GM23248 (cell line): Measurements from ENCODE around the gene TRIO. TPM values are rescaled to one million over a fixed set of nuclear protein-coding genes. Genes with fewer than 3 reads are reported as not detected.

Experiments used
- DNase-seq: peaks from one replicate; pipeline ENCODE4 v3.0.0-alpha.2; 2015
- H2AFZ ChIP-seq: fragments of 200-600 bp; sonication (generic); 2 replicates; pipeline ENCODE4 v1.6.1; 2016; ENCODE audit warnings: antibody characterized with exemption
- H3F3A ChIP-seq: fragments of 200-600 bp; sonication (generic); 2 replicates; pipeline ENCODE4 v1.6.1; 2016; ENCODE audit warnings: mild to moderate bottlenecking, antibody characterized with exemption, mixed run types; ENCODE audit not compliant: insufficient read depth
- H3K27ac ChIP-seq: fragments of 200-600 bp; sonication (generic); 2 replicates; pipeline ENCODE4 v1.5.1; 2016; ENCODE audit warnings: mild to moderate bottlenecking
- H3K27me3 ChIP-seq: fragments of 200-600 bp; sonication (generic); replicated peaks from 2 replicates; pipeline ENCODE4 v1.6.1; 2016; ENCODE audit warnings: mild to moderate bottlenecking; ENCODE audit not compliant: insufficient read depth
- H3K36me3 ChIP-seq: fragments of 200-600 bp; sonication (generic); 2 replicates; pipeline ENCODE4 v1.6.1; 2016; ENCODE audit warnings: low read depth, mild to moderate bottlenecking
- H3K4me1 ChIP-seq: fragments of 200-600 bp; sonication (generic); 2 replicates; pipeline ENCODE4 v1.6.1; 2016; ENCODE audit warnings: mild to moderate bottlenecking; ENCODE audit not compliant: insufficient read depth
- H3K4me2 ChIP-seq: fragments of 200-600 bp; sonication (generic); one replicate; pipeline ENCODE4 v1.6.1; 2016; ENCODE audit warnings: mild to moderate bottlenecking; ENCODE audit not compliant: unreplicated experiment
- H3K4me3 ChIP-seq: fragments of 200-600 bp; sonication (generic); 2 replicates; pipeline ENCODE4 v1.5.1; 2016; ENCODE audit warnings: mild to moderate bottlenecking
- H3K79me2 ChIP-seq: fragments of 200-600 bp; sonication (generic); 2 replicates; pipeline ENCODE4 v1.6.1; 2016; ENCODE audit warnings: mild to moderate bottlenecking; ENCODE audit not compliant: insufficient read depth
- H3K9ac ChIP-seq: fragments of 200-600 bp; sonication (generic); 2 replicates; pipeline ENCODE4 v1.6.1; 2016; ENCODE audit warnings: mild to moderate bottlenecking
- H3K9me2 ChIP-seq: fragments of 200-600 bp; sonication (generic); 2 replicates; pipeline ENCODE4 v1.6.1; 2016; ENCODE audit warnings: mixed run types, mild to moderate bottlenecking, moderate library complexity; ENCODE audit not compliant: insufficient read depth
- H3K9me3 ChIP-seq: fragments of 200-600 bp; sonication (generic); one replicate; pipeline ENCODE4 v1.6.1; 2017; ENCODE audit warnings: low read depth
- H4K20me1 ChIP-seq: fragments of 200-600 bp; sonication (generic); 2 replicates; pipeline ENCODE4 v1.6.0; 2016; ENCODE audit not compliant: insufficient read depth
- EZH2 ChIP-seq: fragments of 200-600 bp; sonication (generic); IDR thresholded peaks from 2 replicates; pipeline ENCODE4 v1.6.1; 2018; ENCODE audit warnings: antibody characterized with exemption, mild to moderate bottlenecking; ENCODE audit not compliant: insufficient read depth, poor library complexity, severe bottlenecking
- EZH2phosphoT487 ChIP-seq: fragments of 200-600 bp; sonication (generic); IDR thresholded peaks from 2 replicates; pipeline ENCODE4 v1.6.1; 2018; ENCODE audit warnings: antibody characterized with exemption, moderate library complexity, mild to moderate bottlenecking, low read depth; ENCODE audit not compliant: insufficient read depth
- WGBS, 2 experiments: methylation state at CpG; one replicate each; pipeline ENCODE4 v1.1.6; 2015 to 2017; ENCODE audit warnings: low lambda C conversion rate in 2 of 2, low coverage in 1 of 2; ENCODE audit errors: missing lambda C conversion rate in 2 of 2; 5-methylcytosine and 5-hydroxymethylcytosine counted together
- in situ Hi-C: fragments of 300-500 bp; cut with MboI; formaldehyde crosslinking; loops from 2 replicates; pipeline ENCODE4 v1.15.0; 2020
- polyA plus RNA-seq: library from polyadenylated mRNA; unstranded; fragments of >200 nt; fragmentation: Nextera tagmentation; extraction: Ambion mirVana; gene quantifications from 2 replicates; pipeline ENCODE4 v1.2.1, GENCODE V29; 2016
- total RNA-seq: library from RNA; depleted of rRNA; stranded (reverse); fragments of >200 nt; shearing (Covaris generic); gene quantifications from 2 replicates; pipeline ENCODE4 v1.2.3, GENCODE V29; 2014

Gene TRIO
- total and polyA plus RNA-seq, 2 experiments from 2014 or later, result 28.1 to 198 TPM

- H3K36me3 ChIP-seq, result peaks cover 29% of the 10 kb centered on the region
- in situ Hi-C loops, result no loop called here
- H3K4me2 ChIP-seq, result peak overlapping the region; percentile 77
These were observed 306.9 kb downstream of the TRIO start for GRCh38 chr5:14450018-14450524.

GRCh38 chr5:14450742-14451141, 307.6 kb downstream of the TRIO start:
- in situ Hi-C loops, result no loop called here

More at GRCh38 chr5:14450018-14450524, 306.9 kb downstream of the TRIO start:
- no peaks in the 10 kb centered on the region for H4K20me1 ChIP-seq
- H3K27ac ChIP-seq, result peak overlapping the region; percentile 99
- H3K9me3 ChIP-seq, result no peaks in the 10 kb centered on the region
- peaks cover 80% of the 10 kb centered on the region for H3K79me2 ChIP-seq
- peak; percentile 99 for DNase-seq
- no peaks in the 10 kb centered on the region for H3K9me2 ChIP-seq
- H3K27me3 ChIP-seq, result no peaks in the 10 kb centered on the region
- 1% methylated on average over 11 of the region's 11 CpGs for WGBS, 2 experiments
- H3K4me3 ChIP-seq, result peak overlapping the region; percentile 52
- no peak for TF ChIP-seq EZH2
- TF ChIP-seq EZH2phosphoT487, result no peak
- H2AFZ ChIP-seq, result no peak overlapping the region
- H3K9ac ChIP-seq, result peak overlapping the region; percentile 86
- H3K4me1 ChIP-seq, result peaks cover 90% of the 10 kb centered on the region
- H3F3A ChIP-seq, result peaks cover 94% of the 10 kb centered on the region

GRCh38 chr5:14451871-14452270, 308.7 kb downstream of the TRIO start:
- TF ChIP-seq EZH2phosphoT487 (no peak), EZH2 (no peak)
- peak; percentile 51 for DNase-seq
- H2AFZ ChIP-seq, result no peak overlapping the region
- H3K4me1 ChIP-seq, result peaks cover 72% of the 10 kb centered on the region
- H3K9me2 ChIP-seq, result no peaks in the 10 kb centered on the region
- H4K20me1 ChIP-seq, result no peaks in the 10 kb centered on the region
- H3K4me3 ChIP-seq, result no peak overlapping the region
- H3K9me3 ChIP-seq, result no peaks in the 10 kb centered on the region
- H3K36me3 ChIP-seq, result peaks cover 40% of the 10 kb centered on the region
- H3F3A ChIP-seq, result peaks cover 84% of the 10 kb centered on the region
- in situ Hi-C loops, result no loop called here
- WGBS, 2 experiments, result 12 to 15% methylated on average over 13 of the region's 13 CpGs
- peaks cover 80% of the 10 kb centered on the region for H3K79me2 ChIP-seq
- peak overlapping the region; percentile 86 for H3K9ac ChIP-seq
- no peaks in the 10 kb centered on the region for H3K27me3 ChIP-seq
- peak overlapping the region; percentile 54 for H3K4me2 ChIP-seq
- H3K27ac ChIP-seq, result peak overlapping the region; percentile 99

More at GRCh38 chr5:14450742-14451141, 307.6 kb downstream of the TRIO start:
- peak overlapping the region; percentile 86 for H3K9ac ChIP-seq
- peak overlapping the region; percentile 99 for H3K27ac ChIP-seq
- H3K4me1 ChIP-seq, result peaks cover 84% of the 10 kb centered on the region
- no peak overlapping the region for H2AFZ ChIP-seq
- no peak for DNase-seq
- H3K4me2 ChIP-seq, result peak overlapping the region; percentile 62
- H3K79me2 ChIP-seq, result peaks cover 80% of the 10 kb centered on the region
- H3K9me2 ChIP-seq, result no peaks in the 10 kb centered on the region
- H3F3A ChIP-seq, result peaks cover 87% of the 10 kb centered on the region
- peak overlapping the region; percentile 12; the same call in 1 of the 2 replicates for H3K4me3 ChIP-seq
- 76 to 95% methylated on average over 2 of the region's 2 CpGs for WGBS, 2 experiments
- H3K36me3 ChIP-seq, result peaks cover 35% of the 10 kb centered on the region
- no peaks in the 10 kb centered on the region for H3K27me3 ChIP-seq
- TF ChIP-seq EZH2phosphoT487 (no peak), EZH2 (no peak)
- H3K9me3 ChIP-seq, result no peaks in the 10 kb centered on the region
- H4K20me1 ChIP-seq, result no peaks in the 10 kb centered on the region

- DNase-seq, result peak; percentile 54
- Histone ChIP-seq H3K27ac (peak overlapping the region; percentile 99), H3K9ac (peak overlapping the region; percentile 86), H3K36me3 (peaks cover 42% of the 10 kb centered on the region), H3K4me1 (peaks cover 62% of the 10 kb centered on the region), H4K20me1 (no peaks in the 10 kb centered on the region), H3K79me2 (peaks cover 80% of the 10 kb centered on the region), H3K4me3 (no peak overlapping the region), H3K4me2 (peak overlapping the region; percentile 54), H2AFZ (no peak overlapping the region), H3K27me3 (no peaks in the 10 kb centered on the region), H3K9me2 (no peaks in the 10 kb centered on the region), H3K9me3 (no peaks in the 10 kb centered on the region), H3F3A (peaks cover 83% of the 10 kb centered on the region)
- no peak for TF ChIP-seq EZH2phosphoT487
- TF ChIP-seq EZH2, result no peak
- in situ Hi-C loops, result no loop called here
- 19 to 22% methylated on average over 6 of the region's 6 CpGs for WGBS, 2 experiments
These were observed 309.7 kb downstream of the TRIO start for GRCh38 chr5:14452685-14453454.
